Measurements from ENCODE around the gene NEDD4L. TPM values are rescaled to one million over a fixed set of nuclear protein-coding genes. Genes with fewer than 3 reads are reported as not detected.

Gene NEDD4L
- total RNA-seq, 1 experiment from 2014 or later = 108 TPM

DNA sequence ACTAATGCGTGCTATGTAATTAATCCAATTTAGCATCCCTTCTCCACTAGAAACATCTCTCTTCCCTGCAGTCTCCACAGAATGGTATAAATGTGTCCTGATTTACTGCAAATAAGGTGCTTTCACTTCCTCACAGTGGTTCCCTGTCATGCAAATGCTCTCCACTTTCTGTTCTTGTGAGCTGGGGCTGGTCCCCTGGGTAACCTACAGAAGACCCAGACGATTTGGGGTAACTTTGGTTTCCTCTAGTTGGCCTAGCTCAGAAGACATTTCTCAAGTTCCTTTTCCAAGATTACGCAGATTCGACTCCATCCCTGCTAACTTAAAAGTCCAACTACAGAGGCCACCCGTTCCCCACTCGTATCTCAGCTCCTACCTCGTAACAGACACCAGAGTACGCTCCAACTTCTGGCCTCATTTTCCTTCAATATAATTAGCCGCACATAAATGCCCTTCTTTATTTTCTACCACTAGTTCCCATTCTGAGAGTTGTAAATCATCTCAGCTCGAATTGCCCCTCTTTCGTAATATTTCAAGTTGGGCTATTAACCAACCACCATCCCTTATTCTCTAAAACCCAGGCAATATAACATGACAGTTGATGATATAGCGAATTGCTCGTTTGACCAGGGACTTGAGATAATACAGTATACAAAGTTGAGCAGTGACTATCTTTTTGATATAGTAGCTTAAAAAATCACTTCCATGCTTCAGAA is 28.8 kb upstream of the NEDD4L start:
- POLR2A ChIA-PET = interaction anchor here (0.6 to 1.0 kb wide), 4 partner anchors 8 to 271 kb away, joined by 3 to 4 read pairs (median 3); no protein-coding TSS in a partner anchor
- intact Hi-C loops (cut with micrococcal nuclease) = no loop called here
- Mint-ChIP-seq H3K27me3 (ENCODE audit: insufficient read depth, unreplicated experiment) (no peaks in the 10 kb centered on the region), H3K4me3 (ENCODE audit: unreplicated experiment) (no peak overlapping the region), H3K9me3 (ENCODE audit: unreplicated experiment) (no peaks in the 10 kb centered on the region), H3K4me1 (ENCODE audit: insufficient read depth, unreplicated experiment) (peaks cover 10% of the 10 kb centered on the region), H3K27ac (ENCODE audit: low read depth, unreplicated experiment) (no peak overlapping the region), H3K36me3 (ENCODE audit: insufficient read depth, unreplicated experiment) (no peaks in the 10 kb centered on the region)
- CTCF ChIA-PET = interaction anchor here (0.6 to 1.0 kb wide), 6 partner anchors 117 to 1268 kb away, joined by 3 to 4 read pairs (median 3); no protein-coding TSS in a partner anchor
- TF ChIP-seq, protein P1, sequence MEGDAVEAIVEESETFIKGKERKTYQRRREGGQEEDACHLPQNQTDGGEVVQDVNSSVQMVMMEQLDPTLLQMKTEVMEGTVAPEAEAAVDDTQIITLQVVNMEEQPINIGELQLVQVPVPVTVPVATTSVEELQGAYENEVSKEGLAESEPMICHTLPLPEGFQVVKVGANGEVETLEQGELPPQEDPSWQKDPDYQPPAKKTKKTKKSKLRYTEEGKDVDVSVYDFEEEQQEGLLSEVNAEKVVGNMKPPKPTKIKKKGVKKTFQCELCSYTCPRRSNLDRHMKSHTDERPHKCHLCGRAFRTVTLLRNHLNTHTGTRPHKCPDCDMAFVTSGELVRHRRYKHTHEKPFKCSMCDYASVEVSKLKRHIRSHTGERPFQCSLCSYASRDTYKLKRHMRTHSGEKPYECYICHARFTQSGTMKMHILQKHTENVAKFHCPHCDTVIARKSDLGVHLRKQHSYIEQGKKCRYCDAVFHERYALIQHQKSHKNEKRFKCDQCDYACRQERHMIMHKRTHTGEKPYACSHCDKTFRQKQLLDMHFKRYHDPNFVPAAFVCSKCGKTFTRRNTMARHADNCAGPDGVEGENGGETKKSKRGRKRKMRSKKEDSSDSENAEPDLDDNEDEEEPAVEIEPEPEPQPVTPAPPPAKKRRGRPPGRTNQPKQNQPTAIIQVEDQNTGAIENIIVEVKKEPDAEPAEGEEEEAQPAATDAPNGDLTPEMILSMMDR (IDR thresholded peaks at IDR 0.05; ENCODE audit: unreplicated experiment) = no peak
- DNase-seq (ENCODE audit: unreplicated experiment) = no peak
- BruUV-seq (replicated peaks) = no TSS peak

DNA sequence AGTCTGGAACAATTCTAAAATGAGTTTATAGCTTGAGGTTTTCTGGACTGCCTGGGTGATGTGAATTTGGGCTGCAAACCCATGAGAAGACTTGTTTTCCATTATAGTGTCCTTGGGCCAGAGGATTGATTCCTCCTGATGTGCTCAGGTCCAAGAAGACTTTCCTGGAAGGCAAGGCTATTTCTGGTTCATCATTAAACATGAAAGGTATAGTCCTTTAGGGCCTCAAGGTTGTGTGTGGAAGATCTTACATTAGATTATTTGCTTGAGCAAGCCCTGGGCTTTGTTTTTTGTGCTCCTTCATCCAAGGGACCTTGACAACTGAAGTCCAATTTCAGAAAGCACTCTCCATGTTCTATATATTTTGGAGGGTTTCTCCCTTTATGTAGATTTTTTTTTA is 26.8 kb upstream of the NEDD4L start:
- Mint-ChIP-seq H3K27me3 (ENCODE audit: insufficient read depth, unreplicated experiment) (no peaks in the 10 kb centered on the region), H3K4me1 (ENCODE audit: insufficient read depth, unreplicated experiment) (peaks cover 10% of the 10 kb centered on the region)
- POLR2A ChIA-PET = no interaction called here

GRCh38 chr18:58020567-58021107 is 23.4 kb upstream of the NEDD4L start:
- intact Hi-C loops (cut with micrococcal nuclease) = no loop called here
- H3K36me3 Mint-ChIP-seq (ENCODE audit: insufficient read depth, unreplicated experiment) = no peaks in the 10 kb centered on the region
- H3K4me1 Mint-ChIP-seq (ENCODE audit: insufficient read depth, unreplicated experiment) = no peaks in the 10 kb centered on the region
- DNase-seq (ENCODE audit: unreplicated experiment) = no peak
- H3K4me3 Mint-ChIP-seq (ENCODE audit: unreplicated experiment) = no peak overlapping the region
- CTCF ChIA-PET = interaction anchor here (0.6 to 1.2 kb wide), 4 partner anchors 23 to 156 kb away, joined by 3 to 4 read pairs (median 3); partner anchors contain the start of gene NEDD4L
- no peaks in the 10 kb centered on the region for H3K9me3 Mint-ChIP-seq (ENCODE audit: unreplicated experiment)
- no peaks in the 10 kb centered on the region for H3K27me3 Mint-ChIP-seq (ENCODE audit: insufficient read depth, unreplicated experiment)
- TF ChIP-seq, protein P1 (IDR thresholded peaks at IDR 0.05; ENCODE audit: unreplicated experiment) = no peak
- H3K27ac Mint-ChIP-seq (ENCODE audit: low read depth, unreplicated experiment) = no peak overlapping the region
- BruUV-seq (replicated peaks) = no TSS peak
- POLR2A ChIA-PET = interaction anchor here (0.6 kb wide), 2 partner anchors 55 to 216 kb away, joined by 3 read pairs; no protein-coding TSS in a partner anchor

More for the DNA sequence above, 26.8 kb upstream of the NEDD4L start:
- H3K27ac Mint-ChIP-seq (ENCODE audit: low read depth, unreplicated experiment) = no peak overlapping the region
- intact Hi-C loops (cut with micrococcal nuclease) = no loop called here
- no peak overlapping the region for H3K4me3 Mint-ChIP-seq (ENCODE audit: unreplicated experiment)
- no peaks in the 10 kb centered on the region for H3K9me3 Mint-ChIP-seq (ENCODE audit: unreplicated experiment)
- no peak for DNase-seq (ENCODE audit: unreplicated experiment)
- no peaks in the 10 kb centered on the region for H3K36me3 Mint-ChIP-seq (ENCODE audit: insufficient read depth, unreplicated experiment)
- BruUV-seq (replicated peaks) = no TSS peak
- CTCF ChIA-PET = interaction anchor here (0.7 to 1.5 kb wide), 2 partner anchors 10 to 26 kb away, joined by 4 read pairs; no protein-coding TSS in a partner anchor
- TF ChIP-seq, protein P1 (IDR thresholded peaks at IDR 0.05; ENCODE audit: unreplicated experiment) = no peak

DNA sequence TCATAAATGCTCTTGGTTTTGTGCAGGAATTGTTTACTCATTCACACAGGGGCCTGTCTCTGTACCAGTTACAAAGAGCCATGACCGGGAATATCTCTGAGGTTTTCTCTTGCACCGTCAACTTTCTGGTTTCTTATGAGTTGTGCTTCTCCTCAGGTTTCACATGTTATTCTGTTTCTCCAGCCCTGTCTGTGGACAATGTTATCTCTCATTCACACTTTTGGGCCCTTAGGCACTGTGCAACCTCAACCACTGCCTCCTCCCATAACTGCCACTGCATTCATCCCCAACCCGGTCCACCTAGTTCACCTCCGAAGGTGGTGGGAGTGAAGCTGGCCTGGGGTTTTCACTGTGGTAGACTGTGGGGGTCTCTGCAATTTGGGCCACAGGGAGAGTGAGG is 22.5 kb upstream of the NEDD4L start:
- POLR2A ChIA-PET = no interaction called here
- intact Hi-C loops (cut with micrococcal nuclease) = no loop called here
- DNase-seq (ENCODE audit: unreplicated experiment) = no peak
- H3K9me3 Mint-ChIP-seq (ENCODE audit: unreplicated experiment) = no peaks in the 10 kb centered on the region
- no peaks in the 10 kb centered on the region for H3K4me1 Mint-ChIP-seq (ENCODE audit: insufficient read depth, unreplicated experiment)
- BruUV-seq (replicated peaks) = no TSS peak
- H3K27me3 Mint-ChIP-seq (ENCODE audit: insufficient read depth, unreplicated experiment) = no peaks in the 10 kb centered on the region
- H3K4me3 Mint-ChIP-seq (ENCODE audit: unreplicated experiment) = no peak overlapping the region
- H3K36me3 Mint-ChIP-seq (ENCODE audit: insufficient read depth, unreplicated experiment) = no peaks in the 10 kb centered on the region
- TF ChIP-seq, protein P1 (IDR thresholded peaks at IDR 0.05; ENCODE audit: unreplicated experiment) = no peak
- CTCF ChIA-PET = interaction anchor here (0.6 to 1.3 kb wide), 8 partner anchors 22 to 1375 kb away, joined by 3 to 4 read pairs (median 3); partner anchors contain the start of gene NEDD4L
- H3K27ac Mint-ChIP-seq (ENCODE audit: low read depth, unreplicated experiment) = no peak overlapping the region

Measured in MCF 10A (cell line).